AML-193 (cell line): ENCODE results near the gene PLA2G3.
A peak's percentile ranks its signal among the peaks of the same experiment; 100 is the strongest.

ENCODE experiments used
- DNase-seq, 2 experiments: peaks; one replicate each; lab custom pipeline; 2025; lab: John Stamatoyannopoulos, UW

PLA2G3 gene, protein sequence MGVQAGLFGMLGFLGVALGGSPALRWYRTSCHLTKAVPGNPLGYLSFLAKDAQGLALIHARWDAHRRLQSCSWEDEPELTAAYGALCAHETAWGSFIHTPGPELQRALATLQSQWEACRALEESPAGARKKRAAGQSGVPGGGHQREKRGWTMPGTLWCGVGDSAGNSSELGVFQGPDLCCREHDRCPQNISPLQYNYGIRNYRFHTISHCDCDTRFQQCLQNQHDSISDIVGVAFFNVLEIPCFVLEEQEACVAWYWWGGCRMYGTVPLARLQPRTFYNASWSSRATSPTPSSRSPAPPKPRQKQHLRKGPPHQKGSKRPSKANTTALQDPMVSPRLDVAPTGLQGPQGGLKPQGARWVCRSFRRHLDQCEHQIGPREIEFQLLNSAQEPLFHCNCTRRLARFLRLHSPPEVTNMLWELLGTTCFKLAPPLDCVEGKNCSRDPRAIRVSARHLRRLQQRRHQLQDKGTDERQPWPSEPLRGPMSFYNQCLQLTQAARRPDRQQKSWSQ

DNA sequence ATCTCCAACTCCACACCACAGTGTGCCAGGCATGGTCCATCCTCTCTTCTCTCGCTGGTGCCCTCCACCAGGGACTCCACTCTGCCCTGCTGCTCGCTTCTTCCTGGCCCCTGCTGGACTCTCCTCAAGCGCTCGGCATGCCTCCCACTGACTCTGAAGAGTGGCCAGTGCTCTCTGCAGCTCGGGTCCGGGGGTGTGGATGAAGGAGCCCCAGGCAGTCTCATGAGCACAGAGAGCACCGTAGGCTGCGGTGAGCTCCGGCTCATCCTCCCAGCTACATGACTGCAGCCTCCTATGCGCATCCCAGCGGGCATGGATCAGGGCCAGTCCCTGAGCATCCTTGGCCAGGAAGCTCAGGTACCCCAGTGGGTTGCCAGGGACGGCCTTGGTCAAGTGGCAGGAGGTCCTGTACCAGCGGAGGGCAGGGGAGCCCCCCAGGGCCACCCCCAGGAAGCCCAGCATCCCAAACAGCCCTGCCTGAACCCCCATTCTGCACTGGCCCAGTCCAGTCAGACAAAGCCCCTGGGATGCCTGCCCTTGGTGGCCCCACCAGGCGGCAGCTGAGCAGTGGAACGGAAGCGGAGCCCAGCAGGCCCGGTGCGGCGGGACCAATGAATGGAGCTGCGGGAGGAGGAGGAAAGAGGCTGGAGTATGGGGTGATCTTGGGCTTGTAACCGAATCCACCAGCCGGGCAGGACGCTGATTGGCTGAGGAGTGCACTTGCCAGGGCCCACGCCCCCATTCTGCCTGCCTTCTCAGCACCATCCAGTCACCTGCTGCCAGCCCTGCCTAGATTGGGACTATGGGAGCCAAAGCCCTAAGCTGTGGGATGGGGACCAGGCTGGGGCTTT is at the start of gene PLA2G3:
Gene PLA2G3 (minus strand): TSS at position 643 of the 851 bp plus-strand sequence. CDS start 154 bp downstream, at position 489.
- no peak for DNase-seq

DNA sequence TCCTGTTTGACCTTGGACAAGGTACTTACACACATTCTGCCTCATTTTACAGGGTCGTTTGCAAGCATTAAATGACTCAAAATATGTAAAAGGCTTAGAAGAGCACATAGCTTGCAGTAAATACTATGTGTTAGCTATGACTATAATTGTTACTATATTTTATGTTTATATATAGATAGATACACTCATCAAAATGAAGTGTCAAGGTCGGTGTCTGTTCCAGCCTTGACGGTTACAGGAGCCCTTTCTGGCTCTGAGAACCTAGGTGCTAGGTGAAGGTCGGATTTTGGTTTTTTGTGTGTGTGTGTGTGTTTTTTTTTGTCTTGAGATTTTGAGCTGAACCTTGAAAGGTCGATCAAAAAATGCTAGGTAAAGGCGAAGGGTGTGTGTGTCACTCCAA is 47.3 kb upstream of the PLA2G3 start:
- no peak for DNase-seq

DNA sequence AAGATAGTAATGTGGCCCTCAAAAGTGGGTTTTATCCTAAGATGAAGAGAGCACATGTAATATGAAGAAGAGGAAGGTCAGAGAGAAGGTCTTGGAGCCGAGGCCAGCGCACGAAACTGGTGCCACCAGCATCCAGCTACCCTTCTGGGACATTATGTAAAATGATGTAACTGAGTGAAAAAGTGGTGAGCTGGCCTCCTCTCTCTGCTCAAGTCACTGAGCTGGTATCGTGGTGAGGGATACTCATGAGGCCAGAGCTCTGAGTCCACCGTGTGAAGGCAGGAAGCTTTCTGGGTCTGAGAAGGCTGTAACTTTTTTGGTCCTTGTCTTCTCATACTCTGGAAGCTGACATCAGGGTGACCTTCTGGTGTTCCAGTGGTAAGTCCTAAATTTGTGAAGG is 44.7 kb upstream of the PLA2G3 start:
- DNase-seq: no peak

DNA sequence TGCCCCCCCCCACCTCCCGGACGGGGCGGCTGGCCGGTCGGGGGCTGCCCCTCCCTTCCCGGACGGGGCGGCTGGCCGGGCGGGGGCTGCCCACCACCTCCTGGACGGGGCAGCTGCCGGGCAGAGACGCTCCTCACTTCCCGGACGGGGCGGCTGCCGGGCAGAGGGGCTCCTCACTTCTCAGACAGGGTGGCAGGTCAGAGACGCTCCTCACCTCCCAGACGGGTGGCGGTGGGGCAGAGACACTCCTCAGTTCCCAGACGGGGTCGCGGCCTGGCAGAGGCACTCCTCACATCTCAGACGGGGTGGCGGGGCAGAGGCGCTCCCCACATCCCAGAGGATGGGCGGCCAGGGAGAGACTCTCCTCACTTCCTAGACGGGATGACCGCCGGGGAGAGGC is 43.7 kb upstream of the PLA2G3 start:
- DNase-seq: no peak

DNA sequence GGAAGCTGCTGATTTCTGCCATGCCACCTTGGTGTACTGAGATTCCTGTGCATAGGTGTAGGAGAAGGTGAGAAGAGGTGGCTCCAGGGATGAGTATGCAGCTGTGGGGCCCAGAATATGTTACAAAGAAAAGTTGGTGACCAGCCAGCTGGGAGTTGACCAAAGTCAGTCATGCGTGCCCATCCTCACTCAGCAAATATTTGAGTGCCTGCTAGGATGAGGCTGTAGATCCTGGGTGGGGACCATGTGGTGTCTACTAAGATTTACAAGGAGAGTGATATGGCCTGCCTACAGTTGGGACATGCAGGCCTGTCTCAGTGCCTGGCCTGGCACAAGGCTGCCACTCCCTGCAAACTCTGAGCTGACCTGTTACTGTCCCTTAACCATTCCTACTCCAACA is 39.0 kb upstream of the PLA2G3 start:
- no peak for DNase-seq

DNA sequence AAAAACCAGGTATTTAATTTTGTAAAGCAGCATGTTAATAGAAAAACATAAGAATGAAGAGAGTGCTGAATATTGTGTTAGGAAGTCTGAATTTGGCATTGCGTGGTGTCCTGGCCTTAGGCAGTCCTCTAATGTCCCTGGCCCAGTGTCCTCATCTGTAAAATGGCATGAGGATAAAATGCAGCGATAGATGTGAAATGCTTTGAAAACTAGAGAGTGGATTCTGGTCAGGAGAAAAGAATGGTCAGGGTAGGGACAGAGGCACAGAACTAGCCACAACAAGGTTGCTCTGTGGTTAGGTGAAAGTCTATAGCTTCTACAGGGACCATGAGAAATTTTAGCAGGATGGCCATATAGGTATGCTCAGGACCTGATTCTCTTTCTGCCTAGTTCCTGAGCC is 38.6 kb upstream of the PLA2G3 start:
- DNase-seq: no peak

DNA sequence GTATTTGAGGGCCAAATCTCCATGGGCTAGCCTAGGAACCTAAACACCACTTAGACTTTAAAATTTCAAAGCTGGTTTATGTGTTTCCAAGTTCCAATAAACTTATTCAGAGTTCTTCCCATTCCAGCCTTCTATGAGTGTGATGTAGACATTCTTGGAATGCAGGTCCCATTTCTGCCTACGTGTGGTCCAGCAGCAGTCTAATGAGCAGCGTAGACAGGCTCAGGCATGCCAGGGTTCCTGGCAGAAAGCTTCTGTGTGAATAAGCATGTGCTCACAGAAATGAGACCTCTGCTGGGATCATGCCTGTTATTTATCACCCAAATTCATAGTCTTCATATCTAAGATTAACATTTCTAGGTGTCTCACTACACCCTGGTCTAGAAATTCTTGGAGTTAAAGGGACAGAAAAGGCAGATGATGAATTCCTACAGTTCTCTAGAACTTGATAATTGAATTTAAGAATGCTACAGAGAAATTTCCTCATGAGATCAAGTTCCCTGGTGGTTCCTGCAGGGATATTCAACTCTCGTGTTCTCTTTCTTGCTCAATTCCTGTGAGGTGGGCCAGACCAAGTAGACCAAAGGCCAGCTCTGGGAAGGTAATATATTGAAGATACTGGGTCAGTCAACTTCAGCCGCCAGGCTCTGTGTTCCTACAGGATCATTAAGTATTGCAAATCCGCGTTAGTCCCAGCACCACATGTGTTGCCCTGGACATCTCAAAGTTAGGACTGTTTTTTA is 37.3 kb upstream of the PLA2G3 start:
- no peak for DNase-seq

DNA sequence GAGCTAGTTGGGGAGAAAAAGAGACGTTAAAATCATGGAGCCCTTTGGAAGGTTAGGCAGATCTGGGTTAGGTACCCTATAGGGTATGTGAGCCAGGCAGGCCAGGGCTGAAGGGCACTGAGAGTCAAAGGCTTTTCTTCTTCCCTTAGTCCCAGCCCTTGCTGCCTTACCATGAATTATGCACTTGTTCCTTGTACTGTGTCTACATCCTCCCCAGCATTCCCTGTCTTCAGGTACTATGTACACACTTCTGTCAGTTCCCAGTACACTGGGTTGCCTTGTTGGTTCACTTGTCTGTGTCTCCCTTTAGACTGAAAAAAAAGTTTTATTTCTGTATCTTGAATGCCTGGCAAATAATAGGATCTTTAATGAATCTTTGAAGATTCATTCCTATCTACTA is 36.6 kb upstream of the PLA2G3 start:
- no peak for DNase-seq

DNA sequence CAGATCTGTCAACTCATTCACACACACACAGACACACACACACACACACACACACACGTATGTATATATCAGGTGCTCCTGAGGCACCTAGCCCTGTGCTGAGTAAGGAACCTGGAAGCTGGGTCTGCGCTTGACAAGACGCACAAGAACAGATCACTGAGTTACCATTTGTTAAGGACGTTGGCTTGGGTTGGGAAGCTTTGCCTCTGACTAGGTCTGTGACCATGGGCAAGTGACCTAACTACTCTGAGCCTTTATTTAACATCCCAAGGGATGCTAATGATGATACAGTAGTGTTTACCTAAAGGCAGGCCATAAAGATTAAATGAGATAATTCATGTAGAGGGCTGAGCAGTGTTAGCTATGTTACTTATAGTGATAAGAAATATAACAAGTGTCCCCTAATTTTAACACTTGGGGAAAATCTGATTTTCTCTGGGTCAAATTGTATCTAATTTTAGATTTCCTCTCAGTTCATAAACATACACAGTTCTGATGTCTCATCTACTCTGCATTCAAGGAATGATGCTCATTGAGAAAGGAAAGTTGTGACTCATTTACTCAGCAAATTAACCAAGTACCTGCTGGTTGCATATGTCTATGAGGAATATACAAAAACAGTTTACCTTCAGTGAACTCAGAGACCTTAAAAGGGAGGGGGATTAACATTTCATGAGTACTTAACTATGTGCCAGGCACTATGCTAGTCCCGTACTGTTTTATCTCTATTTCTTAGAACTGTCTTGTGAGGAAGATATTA is 33.3 kb upstream of the PLA2G3 start:
- no peak for DNase-seq

DNA sequence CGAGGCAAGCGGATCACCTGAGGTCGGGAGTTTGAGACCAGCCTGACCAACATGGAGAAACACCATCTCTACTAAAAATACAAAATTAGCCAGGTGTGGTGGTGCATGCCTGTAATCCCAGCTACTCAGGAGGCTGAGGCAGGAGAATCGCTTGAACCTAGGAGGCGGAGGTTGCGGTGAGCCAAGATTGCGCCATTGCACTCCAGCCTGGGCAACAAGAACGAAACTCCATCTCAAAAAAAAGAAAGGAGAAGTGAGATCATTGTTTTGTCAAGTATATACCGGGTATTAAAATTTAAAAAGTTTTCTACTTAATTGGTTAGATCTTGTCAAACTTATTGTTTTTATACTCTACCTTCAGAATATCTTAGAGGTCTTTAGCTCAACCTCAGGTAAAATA is 31.4 kb upstream of the PLA2G3 start:
- DNase-seq: peak in 1 of 2 experiments; percentile 11

DNA sequence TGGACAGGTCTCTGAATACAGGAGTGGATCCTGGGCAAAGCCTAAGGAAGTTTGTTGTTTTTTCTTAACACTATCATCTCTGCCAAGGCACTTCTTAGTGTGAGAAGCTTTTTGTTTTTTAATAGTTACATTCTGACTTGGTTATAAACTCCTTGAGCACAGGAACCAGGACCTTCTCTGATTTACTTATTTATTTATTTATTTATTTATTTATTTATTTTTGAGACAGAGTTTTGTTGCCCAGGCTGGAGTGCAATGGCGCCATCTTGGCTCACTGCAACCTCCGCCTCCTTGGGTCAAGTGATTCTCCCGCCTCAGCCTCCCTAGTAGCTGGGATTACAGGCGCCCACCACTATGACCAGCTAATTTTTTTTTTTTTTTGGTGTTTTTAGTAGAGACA is 30.7 kb upstream of the PLA2G3 start:
- DNase-seq: no peak

DNA sequence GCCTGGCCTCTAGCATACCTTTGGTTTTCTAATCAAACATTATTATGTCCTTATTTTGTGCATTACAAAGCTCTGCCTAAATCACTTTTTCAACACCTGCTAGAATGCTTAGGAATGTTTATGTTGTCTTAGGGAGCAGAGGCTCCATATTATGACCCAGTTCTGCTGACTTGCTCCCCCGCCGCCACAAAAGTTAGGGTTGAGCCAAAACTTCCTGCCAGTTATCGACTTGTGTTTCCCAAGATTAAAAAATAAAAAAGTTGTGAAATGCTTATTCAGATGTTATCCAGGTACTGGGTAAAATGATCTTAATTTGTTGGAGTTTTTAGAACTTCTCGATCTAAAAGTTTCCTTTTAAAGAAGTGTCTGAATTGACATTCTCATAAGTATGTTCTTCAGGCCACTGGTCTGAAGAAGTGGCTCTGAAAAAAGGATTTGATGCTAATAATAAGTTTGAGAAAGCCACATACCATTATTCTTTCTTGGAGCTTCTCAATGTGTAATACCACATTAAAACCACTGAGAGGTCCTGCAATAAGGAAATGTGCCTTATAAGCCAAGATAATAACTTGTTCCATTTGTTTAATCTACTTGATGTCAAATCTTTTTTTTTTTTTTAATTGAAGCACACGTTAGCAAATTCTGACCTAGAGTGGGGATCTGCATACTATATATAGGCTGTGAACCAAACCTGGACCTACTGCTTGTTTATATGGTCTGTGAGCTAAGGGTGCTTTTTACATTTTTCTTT is 21.9 kb upstream of the PLA2G3 start:
- DNase-seq: peak; percentile 9 to 14

DNA sequence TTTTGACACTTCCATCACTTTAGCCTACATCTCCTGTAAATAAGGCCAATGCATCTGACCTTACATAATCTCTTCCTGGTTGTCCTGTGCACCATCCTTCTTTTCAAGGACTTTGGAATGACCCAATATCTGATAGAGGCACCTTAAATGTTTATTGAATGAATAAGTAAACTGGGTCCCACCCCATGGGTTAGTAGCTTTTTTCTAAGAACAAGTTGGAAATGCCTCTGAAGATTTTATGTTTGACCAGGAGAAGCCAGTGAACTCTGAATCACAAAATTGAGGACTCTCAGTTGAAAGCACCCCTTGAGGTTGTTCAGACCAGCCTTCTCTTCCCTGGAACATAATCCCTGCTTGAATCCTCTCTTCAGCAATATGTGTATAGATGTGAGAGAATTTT is 21.1 kb upstream of the PLA2G3 start:
- DNase-seq: no peak

DNA sequence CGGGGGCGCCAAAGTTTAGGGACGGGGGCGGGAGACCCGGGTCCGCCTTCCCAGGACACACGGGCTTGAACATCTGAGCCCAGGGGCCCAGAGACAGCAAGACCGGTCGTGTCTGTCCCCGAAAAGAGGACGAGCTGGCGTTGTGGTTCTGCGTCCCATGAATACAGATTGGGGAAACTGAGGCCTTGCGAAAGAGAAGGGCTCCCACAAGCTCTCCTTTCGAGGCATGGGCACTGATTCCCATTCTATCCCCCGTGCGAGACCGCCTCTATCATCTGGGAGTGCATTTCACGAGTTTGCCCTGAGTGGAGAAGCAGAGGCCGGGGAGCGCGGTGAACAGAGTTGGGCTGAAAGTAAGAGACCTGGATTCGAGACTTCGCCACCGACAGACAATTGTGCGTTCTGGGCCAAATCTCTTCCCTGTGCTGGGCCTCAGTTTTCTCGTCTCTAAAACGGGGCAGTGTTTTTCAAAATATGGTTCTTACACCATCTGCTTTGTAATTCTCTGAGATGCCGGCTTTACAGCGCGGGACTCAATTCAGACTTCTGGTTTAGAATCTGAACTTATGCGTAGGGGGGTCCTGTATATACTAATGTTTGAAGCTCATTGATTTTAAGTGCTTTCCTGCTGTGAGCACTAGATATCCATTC is 20.1 kb upstream of the PLA2G3 start:
- no peak for DNase-seq

DNA sequence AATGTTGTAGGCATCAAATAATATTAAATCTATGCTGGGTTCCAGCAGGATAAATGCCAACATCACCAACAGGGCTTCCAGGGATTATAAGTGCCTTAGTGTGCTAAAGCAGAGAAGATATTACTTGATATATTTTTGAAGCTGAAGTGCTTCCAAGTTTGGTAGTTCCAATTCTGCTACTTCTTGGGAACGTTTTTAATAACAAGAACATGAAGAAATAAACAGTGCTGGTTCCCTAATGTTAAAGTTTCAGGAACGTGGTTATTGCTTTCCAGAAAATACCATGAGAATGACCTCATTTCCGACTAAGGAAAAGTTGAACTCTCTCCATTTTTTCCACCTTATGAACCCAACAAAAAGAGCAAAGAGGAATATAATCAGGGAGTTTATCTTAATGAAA is 15.1 kb upstream of the PLA2G3 start:
- DNase-seq: no peak

DNA sequence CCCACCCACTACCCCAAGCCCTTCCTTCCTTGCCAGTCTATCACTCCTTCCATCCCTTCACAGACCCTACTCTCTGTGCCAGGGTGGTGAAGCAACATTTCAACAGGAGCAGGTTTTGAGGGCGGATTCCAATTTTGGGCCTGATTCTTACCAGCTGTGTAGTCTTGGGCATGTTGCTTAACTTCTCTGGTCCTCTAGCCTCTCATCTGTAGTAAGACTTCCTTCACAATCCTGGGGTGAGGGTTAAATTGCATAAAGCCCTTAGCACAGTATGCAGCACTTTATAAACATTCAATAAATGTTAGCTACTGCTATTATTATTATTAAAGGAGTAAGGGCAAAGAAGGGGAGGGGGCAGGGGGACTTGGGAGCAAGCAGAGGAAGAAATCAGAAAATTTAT is 14.7 kb upstream of the PLA2G3 start:
- DNase-seq: no peak

DNA sequence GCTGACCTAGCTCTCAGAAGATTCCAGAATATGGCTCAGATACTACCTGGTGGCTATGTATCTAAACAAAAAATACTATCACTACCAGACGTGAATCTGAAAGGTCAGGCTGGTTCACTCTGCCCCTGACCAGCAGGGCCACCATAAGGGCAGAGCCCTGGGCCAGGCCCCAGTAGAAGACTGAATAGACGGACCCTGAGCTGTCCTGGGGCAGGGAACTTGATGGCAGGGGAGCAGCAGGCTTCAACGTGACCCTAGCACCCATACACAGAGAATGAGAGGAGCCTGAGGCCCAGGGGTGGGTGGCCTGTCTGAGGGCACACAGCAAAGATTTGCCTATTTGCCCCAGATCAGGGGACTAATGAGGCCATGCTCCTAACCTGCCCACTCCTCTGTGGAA is 13.0 kb upstream of the PLA2G3 start:
- no peak for DNase-seq

DNA sequence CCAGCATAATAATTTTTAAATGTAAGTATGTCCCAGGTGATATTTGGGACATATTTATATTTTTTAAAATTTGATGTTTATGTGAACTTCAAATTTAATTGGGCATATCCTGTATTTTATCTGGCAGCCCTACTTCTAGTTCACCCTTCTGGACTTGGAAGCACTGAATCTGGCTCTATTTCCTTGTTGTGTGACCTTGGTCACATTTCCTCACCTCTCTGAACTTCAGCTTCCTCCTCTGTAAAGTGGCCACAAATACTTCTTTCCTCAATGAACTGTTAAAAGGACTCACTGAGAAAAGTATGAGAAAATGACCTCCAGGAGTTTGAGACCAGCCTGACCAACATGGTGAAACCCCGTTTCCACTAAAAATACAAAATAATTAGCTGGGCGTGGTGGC is 11.6 kb upstream of the PLA2G3 start:
- DNase-seq: no peak

DNA sequence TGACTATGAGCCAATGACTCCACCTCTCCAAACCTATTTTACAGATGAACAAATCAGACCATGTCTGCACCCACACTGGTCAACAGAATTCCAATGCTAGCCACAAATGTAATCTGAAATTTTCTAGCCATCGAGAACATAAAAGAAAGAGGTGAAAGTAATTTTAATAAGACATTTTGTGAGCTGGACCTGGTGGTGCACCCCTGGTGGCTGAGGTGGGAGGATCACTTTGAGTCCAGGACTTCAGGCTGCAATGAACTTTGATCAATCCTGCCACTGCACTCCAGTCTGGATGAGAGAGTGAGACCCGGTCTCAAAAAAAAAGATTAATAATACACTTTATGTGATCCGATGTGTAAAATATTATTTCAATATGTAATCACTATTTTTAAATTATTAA is 10.3 kb upstream of the PLA2G3 start:
- no peak for DNase-seq

DNA sequence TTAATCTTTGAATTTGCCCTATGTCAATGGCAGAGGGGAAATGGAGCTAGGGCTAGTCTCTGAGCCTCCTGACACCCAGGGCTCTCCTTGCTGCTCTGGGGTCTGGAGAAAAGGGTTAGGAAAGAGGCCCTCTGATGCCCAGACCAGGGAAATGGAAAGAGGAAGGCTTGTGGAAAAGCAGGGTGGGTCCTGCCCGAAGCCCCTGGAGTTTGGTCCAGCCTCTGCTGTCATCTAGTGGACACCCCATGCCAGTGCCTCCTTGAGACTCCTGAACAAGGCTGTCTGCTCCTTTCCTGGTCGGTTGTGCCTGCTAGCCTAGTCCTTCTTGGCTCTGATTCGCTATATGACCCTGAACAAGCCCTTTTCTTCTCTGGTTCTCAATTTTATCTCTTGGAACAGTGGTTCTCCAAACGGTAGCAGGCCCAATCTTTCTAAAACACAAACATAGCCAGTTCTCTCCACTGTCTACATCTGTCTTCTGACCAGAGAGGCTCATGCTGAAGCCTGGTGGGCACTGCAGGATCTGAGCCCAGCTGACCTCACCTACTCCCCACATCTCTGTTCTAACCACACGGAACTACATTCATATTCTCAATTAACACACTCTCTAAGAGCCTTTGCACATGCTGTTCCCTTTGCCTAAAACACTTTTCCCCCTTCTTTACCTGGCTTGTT is 8.8 kb upstream of the PLA2G3 start:
- peak; percentile 50 to 57 for DNase-seq
